ENCODE data around the gene LETMD1. TPM values are rescaled to one million over a fixed set of nuclear protein-coding genes. Genes with fewer than 3 reads are reported as not detected.

Gene LETMD1
- total and polyA plus RNA-seq, 2 experiments from 2014 or later = 23.5 to 47.3 TPM

DNA sequence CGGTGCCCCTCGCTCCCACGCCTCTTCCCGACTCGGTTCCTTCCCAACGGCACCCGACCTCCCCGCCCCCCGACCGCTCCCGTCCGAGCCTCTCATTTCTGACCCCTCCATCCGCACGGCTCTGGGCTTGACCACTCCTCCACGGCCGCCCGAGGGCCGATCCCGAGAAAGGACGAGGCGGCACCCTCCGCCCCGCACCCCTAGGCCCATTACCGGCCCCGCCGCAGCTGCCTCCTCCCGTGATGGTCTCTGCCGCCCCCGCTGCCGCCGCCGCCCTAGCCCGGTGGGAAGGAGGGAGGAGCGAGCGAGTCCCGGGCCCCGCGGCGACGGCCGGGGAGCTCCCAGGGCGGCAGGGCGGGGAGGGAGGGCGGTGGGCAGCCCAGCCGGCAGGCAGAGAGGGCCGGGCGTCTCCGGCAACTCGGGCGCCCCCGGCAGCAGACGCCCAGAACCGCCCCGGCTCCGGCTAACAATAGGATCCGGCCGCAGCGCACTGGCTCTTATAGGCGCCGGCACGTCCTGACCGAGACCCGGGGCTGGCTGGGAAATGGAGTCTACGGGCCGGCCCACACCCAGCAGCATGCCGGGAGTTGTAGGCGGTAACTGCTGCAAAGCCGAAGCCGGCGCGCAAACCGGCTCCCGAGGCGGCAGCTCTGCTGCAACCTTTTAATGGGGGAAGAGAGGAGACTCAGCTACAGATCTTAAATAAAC lies 35.2 kb downstream of the LETMD1 start, which contains the start of gene CSRNP2:
Gene CSRNP2, minus strand, starts transcription at position 471 of the 708 bp plus-strand sequence. CDS start 7,035 bp downstream, outside the sequence.
- H3K27me3 ChIP-seq = no peaks in the 10 kb centered on the region
- H3K36me3 ChIP-seq = no peaks in the 10 kb centered on the region
- peak within 1 kb of the TSS; percentile 94 for H3K27ac ChIP-seq
- peak within 1 kb of the TSS; percentile 73 for H3K4me3 ChIP-seq
- no peaks in the 10 kb centered on the region for H3K9me3 ChIP-seq (ENCODE audit: low read depth)
- DNase-seq (ENCODE audit: low read depth in 1 of 2, low spot score in 1 of 2) = peak; percentile 97 to 98
- H3K4me1 ChIP-seq (ENCODE audit: low read depth) = peaks cover 13% of the 10 kb centered on the region
- TF ChIP-seq, protein P1, sequence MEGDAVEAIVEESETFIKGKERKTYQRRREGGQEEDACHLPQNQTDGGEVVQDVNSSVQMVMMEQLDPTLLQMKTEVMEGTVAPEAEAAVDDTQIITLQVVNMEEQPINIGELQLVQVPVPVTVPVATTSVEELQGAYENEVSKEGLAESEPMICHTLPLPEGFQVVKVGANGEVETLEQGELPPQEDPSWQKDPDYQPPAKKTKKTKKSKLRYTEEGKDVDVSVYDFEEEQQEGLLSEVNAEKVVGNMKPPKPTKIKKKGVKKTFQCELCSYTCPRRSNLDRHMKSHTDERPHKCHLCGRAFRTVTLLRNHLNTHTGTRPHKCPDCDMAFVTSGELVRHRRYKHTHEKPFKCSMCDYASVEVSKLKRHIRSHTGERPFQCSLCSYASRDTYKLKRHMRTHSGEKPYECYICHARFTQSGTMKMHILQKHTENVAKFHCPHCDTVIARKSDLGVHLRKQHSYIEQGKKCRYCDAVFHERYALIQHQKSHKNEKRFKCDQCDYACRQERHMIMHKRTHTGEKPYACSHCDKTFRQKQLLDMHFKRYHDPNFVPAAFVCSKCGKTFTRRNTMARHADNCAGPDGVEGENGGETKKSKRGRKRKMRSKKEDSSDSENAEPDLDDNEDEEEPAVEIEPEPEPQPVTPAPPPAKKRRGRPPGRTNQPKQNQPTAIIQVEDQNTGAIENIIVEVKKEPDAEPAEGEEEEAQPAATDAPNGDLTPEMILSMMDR (IDR thresholded peaks at IDR 0.05; ENCODE audit: low read depth, low read length) = peak; percentile 11

DNA sequence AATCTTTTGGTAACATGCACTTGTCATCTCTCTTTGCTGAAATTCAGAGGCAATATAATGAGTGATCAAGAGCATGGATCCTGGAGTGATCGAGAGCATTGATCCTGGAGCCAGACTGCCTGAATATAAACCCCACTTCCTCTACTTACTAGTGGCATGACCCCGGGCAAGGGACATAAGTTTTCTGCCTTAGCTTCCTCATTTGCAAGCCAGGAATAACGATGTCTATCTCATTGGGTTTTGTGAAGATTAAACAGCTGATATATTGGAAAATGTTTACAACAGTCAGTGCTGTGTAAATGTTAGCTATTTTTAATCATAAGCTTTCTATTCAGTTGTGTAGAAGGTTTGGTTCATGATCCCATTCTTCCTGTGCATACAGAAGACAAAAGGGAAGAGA lies 37.6 kb downstream of the LETMD1 start:
- Histone ChIP-seq H3K27me3 (no peaks in the 10 kb centered on the region), H3K4me1 (ENCODE audit: low read depth) (peaks cover 13% of the 10 kb centered on the region), H3K27ac (no peak overlapping the region), H3K4me3 (no peak overlapping the region), H3K36me3 (no peaks in the 10 kb centered on the region), H3K9me3 (ENCODE audit: low read depth) (no peaks in the 10 kb centered on the region)
- TF ChIP-seq, protein P1 (IDR thresholded peaks at IDR 0.05; ENCODE audit: low read depth, low read length) = no peak
- no peak for DNase-seq (ENCODE audit: low read depth in 1 of 2, low spot score in 1 of 2)

DNA sequence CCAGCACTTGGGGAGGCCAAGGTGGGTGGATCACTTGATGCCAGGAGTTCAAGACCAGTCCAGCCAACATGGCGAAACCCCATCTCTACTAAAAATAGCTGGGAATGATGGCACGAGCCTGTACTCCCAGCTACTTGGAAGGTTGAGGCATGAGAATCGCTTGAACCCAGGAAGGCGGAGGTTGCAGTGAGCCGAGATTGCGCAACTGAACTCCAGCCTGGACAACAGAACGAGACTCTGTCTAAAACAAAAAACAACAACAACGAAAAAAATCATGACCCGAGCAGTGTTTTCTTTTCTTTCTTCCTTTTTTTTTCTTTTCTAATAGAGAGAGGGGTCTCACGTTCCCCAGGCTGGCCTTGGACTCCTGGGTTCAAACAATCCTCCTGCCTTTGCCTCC lies 38.8 kb downstream of the LETMD1 start:
- Histone ChIP-seq H3K9me3 (ENCODE audit: low read depth) (no peaks in the 10 kb centered on the region), H3K27me3 (no peaks in the 10 kb centered on the region), H3K4me1 (ENCODE audit: low read depth) (peaks cover 5% of the 10 kb centered on the region), H3K4me3 (no peak overlapping the region), H3K36me3 (no peaks in the 10 kb centered on the region), H3K27ac (no peak overlapping the region)
- no peak for DNase-seq (ENCODE audit: low read depth in 1 of 2, low spot score in 1 of 2)
- TF ChIP-seq, protein P1 (IDR thresholded peaks at IDR 0.05; ENCODE audit: low read depth, low read length) = no peak

DNA sequence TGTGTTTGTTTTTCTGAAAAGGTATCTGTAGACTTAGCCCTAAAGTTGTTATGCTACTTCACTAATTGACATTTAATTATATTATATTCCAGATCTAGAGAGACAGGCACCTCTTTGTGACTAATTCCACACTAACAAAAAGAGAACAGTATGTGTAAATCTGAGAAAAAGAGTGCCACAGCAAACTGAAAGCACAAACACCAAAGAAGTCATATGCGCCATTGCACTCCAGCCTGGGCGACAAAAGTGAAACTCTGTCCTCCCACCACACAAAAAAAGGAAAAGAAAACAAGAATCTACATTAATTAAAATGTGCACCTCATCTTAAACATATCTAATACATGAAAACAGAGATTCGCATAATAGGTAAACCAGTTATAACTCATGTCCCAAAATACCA lies 39.7 kb downstream of the LETMD1 start:
- TF ChIP-seq, protein P1 (IDR thresholded peaks at IDR 0.05; ENCODE audit: low read depth, low read length) = no peak
- no peak overlapping the region for H3K4me3 ChIP-seq
- H3K9me3 ChIP-seq (ENCODE audit: low read depth) = no peaks in the 10 kb centered on the region

DNA sequence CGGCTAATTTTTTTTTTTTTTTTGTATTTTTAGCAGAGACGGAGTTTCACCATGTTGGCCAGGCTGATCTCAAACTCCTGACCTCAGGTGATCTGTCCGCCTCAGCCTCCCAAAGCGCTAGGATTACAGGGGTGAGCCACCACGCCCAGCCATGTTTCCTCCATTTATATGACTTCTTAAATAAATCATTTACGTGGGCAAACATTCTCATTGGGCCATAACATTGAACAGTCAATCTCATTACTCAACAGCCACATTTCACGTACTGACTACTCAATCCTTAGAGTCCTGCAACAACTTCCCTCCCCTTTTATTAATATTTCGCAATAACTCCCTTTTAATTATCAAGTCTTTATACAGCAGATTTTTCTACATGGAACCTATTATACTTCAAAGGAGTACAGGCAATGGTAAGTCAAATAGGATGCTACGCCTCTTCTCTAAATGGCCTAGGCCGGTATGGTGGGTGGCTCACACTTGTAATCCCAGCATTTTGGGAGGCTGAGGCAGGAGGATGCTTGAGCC lies 42.6 kb downstream of the LETMD1 start:
- Histone ChIP-seq H3K4me1 (ENCODE audit: low read depth) (no peaks in the 10 kb centered on the region), H3K27me3 (no peaks in the 10 kb centered on the region), H3K36me3 (peaks cover 5% of the 10 kb centered on the region), H3K27ac (no peak overlapping the region), H3K9me3 (ENCODE audit: low read depth) (no peaks in the 10 kb centered on the region), H3K4me3 (no peak overlapping the region)
- TF ChIP-seq, protein P1 (IDR thresholded peaks at IDR 0.05; ENCODE audit: low read depth, low read length) = no peak
- no peak for DNase-seq (ENCODE audit: low read depth in 1 of 2, low spot score in 1 of 2)

More for the DNA sequence above, 39.7 kb downstream of the LETMD1 start:
- no peaks in the 10 kb centered on the region for H3K4me1 ChIP-seq (ENCODE audit: low read depth)
- no peak overlapping the region for H3K27ac ChIP-seq
- H3K36me3 ChIP-seq = no peaks in the 10 kb centered on the region
- DNase-seq (ENCODE audit: low read depth in 1 of 2, low spot score in 1 of 2) = no peak
- no peaks in the 10 kb centered on the region for H3K27me3 ChIP-seq
